Skeletal muscle satellite cell (primary cell): ENCODE data around the gene PDGFRB.

Experiments used
- H3K27me3 ChIP-seq: 2 replicates; pipeline ENCODE4 v1.7.0; 2013; ENCODE audit warnings: low read length; ENCODE audit not compliant: control insufficient read depth, insufficient read depth
- H3K36me3 ChIP-seq: 2 replicates; pipeline ENCODE4 v1.7.0; 2013; ENCODE audit warnings: mild to moderate bottlenecking, control low read depth, low read length; ENCODE audit not compliant: insufficient read depth
- H3K4me1 ChIP-seq: 2 replicates; pipeline ENCODE4 v1.7.0; 2013; ENCODE audit warnings: low read length; ENCODE audit not compliant: control insufficient read depth, insufficient read depth
- H3K4me2 ChIP-seq: 2 replicates; pipeline ENCODE4 v1.7.0; 2013; ENCODE audit warnings: mild to moderate bottlenecking, low read length
- H3K4me3 ChIP-seq: 2 replicates; pipeline ENCODE4 v1.7.0; 2013; ENCODE audit warnings: low read length
- H3K9ac ChIP-seq: 2 replicates; pipeline ENCODE4 v1.7.0; 2013; ENCODE audit warnings: mild to moderate bottlenecking, low read depth, low read length, moderate library complexity
- H3K9me3 ChIP-seq: replicated peaks from 2 replicates; pipeline ENCODE4 v1.7.0; 2013; ENCODE audit warnings: mild to moderate bottlenecking, control low read depth, low read length

PDGFRB gene

DNA sequence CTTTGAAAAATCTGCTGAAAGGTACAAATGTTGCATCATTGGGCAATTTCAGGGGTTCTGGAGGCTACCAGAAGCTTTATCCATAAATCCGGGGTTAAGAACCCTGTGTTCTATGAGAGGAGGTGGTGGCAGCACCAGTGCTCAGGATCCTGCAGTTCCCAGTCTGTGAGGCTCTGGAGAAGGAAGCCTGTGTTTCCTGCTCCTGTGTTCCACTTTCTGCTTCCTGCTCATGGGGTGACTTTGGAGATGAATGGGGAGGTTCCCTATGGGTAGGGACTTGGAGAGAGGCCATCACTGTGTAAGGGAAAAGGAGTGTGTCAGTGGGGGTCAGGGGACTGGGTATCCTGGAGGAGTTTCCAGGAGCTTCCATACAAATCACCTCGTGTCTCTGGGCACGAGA, 13.2 kb upstream of the PDGFRB start:
- H3K27me3 ChIP-seq: peaks cover 42% of the 10 kb centered on the region
- H3K9me3 ChIP-seq: no peaks in the 10 kb centered on the region
- no peak overlapping the region for H3K4me2 ChIP-seq
- no peak overlapping the region for H3K4me3 ChIP-seq
- H3K4me1 ChIP-seq: peaks cover under 1% of the 10 kb centered on the region
- H3K36me3 ChIP-seq: no peaks in the 10 kb centered on the region
- no peak overlapping the region for H3K9ac ChIP-seq

GRCh38 chr5:150167908-150168307, 12.3 kb upstream of the PDGFRB start:
- peaks cover 8% of the 10 kb centered on the region for H3K4me1 ChIP-seq
- no peak overlapping the region for H3K9ac ChIP-seq
- peaks cover 33% of the 10 kb centered on the region for H3K27me3 ChIP-seq
- H3K9me3 ChIP-seq: no peaks in the 10 kb centered on the region
- H3K36me3 ChIP-seq: no peaks in the 10 kb centered on the region
- H3K4me3 ChIP-seq: no peak overlapping the region
- H3K4me2 ChIP-seq: no peak overlapping the region

- Histone ChIP-seq H3K9me3 (no peaks in the 10 kb centered on the region), H3K4me2 (no peak overlapping the region), H3K4me3 (no peak overlapping the region), H3K4me1 (peaks cover 8% of the 10 kb centered on the region), H3K36me3 (no peaks in the 10 kb centered on the region), H3K9ac (no peak overlapping the region), H3K27me3 (peaks cover 29% of the 10 kb centered on the region)
These were observed 11.8 kb upstream of the PDGFRB start for GRCh38 chr5:150167512-150167850.

- H3K27me3 ChIP-seq: peaks cover 27% of the 10 kb centered on the region
- no peak within 1 kb of the TSS for H3K4me2 ChIP-seq
- peaks cover 8% of the 10 kb centered on the region for H3K4me1 ChIP-seq
- H3K4me3 ChIP-seq: no peak within 1 kb of the TSS
- no peak within 1 kb of the TSS for H3K9ac ChIP-seq
- H3K9me3 ChIP-seq: no peaks in the 10 kb centered on the region
- no peaks in the 10 kb centered on the region for H3K36me3 ChIP-seq
These were observed 11.2 kb upstream of the PDGFRB start, which contains the start of gene CDX1 for GRCh38 chr5:150166650-150167511. Gene CDX1, plus strand, starts transcription at chr5:150166778. Its CDS starts 99 bp downstream, at chr5:150166877.

DNA sequence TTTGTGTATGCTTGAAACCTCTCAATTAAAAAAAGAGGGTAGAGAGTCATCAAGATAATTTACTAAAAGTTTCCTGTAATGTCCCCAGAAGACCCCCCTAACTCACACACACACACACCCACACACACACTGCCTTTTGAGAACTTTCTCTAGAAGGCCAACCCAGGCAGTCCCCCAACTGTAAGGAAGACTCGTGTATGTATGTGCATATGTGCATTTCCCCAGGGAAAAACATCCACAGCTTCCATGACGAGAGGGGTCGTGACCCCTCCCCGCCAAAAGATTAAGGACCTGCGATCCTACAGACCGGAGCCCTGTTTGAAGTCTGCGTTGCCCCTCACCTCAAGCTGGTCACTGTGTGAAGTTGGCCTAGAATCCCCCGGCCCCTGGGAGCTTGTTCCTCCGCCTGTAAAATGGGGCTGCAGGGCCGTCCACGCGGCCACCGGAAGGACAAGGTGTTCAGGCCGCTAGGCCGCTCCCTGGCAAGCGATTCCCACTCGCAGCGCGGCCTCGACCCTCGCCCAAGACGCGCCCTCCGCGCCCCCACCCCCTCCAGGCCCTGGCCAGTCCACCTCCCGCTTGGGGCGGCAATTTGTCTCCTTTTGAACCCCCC, 10.5 kb upstream of the PDGFRB start:
- Histone ChIP-seq H3K9me3 (no peaks in the 10 kb centered on the region), H3K9ac (no peak overlapping the region), H3K4me2 (no peak overlapping the region), H3K4me3 (no peak overlapping the region), H3K4me1 (peaks cover 10% of the 10 kb centered on the region), H3K27me3 (peaks cover 23% of the 10 kb centered on the region), H3K36me3 (no peaks in the 10 kb centered on the region)

DNA sequence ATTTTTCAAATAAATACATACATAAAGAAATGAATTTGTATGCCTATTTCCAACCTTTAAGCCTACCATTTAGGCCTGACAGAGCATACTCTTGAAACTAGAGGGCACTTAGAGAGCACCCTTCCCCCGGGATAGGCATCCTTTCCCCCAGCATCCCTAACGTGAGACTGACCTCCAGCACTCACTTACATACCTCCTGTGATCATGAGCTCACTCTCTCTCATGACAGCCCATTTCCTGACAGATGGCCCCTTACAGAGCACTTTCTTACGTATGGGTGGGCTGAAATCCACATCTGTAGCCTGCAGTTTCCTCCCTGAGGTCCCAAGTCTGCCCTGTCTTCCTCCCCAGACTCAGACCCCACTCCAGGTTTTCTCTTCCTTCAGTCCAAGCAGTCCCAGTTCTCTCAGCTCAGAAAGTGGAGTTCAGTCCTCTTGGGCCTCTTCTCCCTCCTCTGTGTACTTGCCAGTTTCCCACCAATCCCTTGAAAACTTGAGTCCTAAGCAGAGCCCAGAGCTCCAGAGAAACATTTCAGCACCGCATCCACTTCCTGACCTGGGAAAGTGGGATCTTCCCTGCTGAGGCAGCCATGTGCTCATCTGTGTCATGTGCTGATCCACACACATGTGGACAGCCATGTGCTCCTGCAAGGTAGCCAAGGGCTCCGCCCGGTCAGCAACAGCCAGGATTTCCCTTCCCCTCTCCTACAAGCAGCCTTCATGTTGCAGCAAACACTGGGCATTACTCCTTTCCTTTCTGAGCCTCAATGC, 8.8 kb upstream of the PDGFRB start:
- Histone ChIP-seq H3K4me1 (peaks cover 19% of the 10 kb centered on the region), H3K9me3 (no peaks in the 10 kb centered on the region), H3K4me3 (no peak overlapping the region)

GRCh38 chr5:150163547-150164059, 8.0 kb upstream of the PDGFRB start:
- Histone ChIP-seq H3K4me1 (peaks cover 20% of the 10 kb centered on the region), H3K4me3 (no peak overlapping the region), H3K27me3 (peaks cover 2% of the 10 kb centered on the region)

More for the DNA sequence above, 8.8 kb upstream of the PDGFRB start:
- Histone ChIP-seq H3K4me2 (no peak overlapping the region), H3K9ac (no peak overlapping the region), H3K36me3 (no peaks in the 10 kb centered on the region), H3K27me3 (peaks cover 9% of the 10 kb centered on the region)

DNA sequence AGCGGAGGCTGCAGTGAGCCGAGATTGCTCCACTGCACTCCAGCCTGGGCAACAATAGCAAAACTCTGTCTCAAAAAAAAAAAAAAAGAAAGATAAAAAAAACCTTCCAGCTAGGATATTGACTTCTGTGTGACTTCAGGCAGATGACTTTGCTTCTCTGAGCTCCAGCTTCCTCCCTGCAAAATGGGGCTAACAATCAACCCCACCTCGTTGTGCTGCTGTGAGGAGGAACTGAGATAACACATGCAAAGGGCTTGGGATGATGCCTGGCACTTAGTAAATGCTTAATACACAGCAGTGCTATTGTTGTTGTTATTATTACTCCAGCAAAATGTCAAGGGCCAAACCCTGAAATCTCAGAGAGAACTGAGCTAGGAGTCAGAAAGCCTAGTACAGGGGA, 7.4 kb upstream of the PDGFRB start:
- Histone ChIP-seq H3K4me3 (no peak overlapping the region), H3K36me3 (no peaks in the 10 kb centered on the region), H3K9ac (no peak overlapping the region), H3K9me3 (no peaks in the 10 kb centered on the region), H3K4me2 (no peak overlapping the region), H3K4me1 (peaks cover 24% of the 10 kb centered on the region), H3K27me3 (no peaks in the 10 kb centered on the region)

More at GRCh38 chr5:150163547-150164059, 8.0 kb upstream of the PDGFRB start:
- Histone ChIP-seq H3K4me2 (no peak overlapping the region), H3K9me3 (no peaks in the 10 kb centered on the region), H3K36me3 (no peaks in the 10 kb centered on the region), H3K9ac (no peak overlapping the region)

DNA sequence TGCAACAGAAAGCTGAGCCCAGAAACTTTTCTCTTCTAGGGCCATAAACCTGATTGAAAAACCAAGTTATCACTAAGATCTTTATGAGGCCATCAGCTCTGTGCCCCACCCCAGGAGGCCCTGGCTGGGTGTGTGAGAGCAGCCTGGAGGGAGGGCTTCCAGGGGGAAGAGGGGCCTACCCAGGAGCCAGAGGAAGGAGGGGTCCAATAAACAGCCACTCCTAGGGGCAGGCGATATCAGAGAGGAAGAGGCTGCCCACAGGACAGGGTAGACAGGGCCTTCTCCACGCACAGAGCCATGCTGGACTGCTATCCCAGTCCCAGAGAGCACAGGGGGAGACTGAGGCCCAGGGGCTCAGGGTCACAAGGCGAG, 6.5 kb upstream of the PDGFRB start:
- H3K4me2 ChIP-seq: no peak overlapping the region
- no peak overlapping the region for H3K4me3 ChIP-seq
- H3K9me3 ChIP-seq: no peaks in the 10 kb centered on the region
- H3K27me3 ChIP-seq: no peaks in the 10 kb centered on the region
- no peak overlapping the region for H3K9ac ChIP-seq
- H3K36me3 ChIP-seq: no peaks in the 10 kb centered on the region
- peaks cover 26% of the 10 kb centered on the region for H3K4me1 ChIP-seq

- Histone ChIP-seq H3K36me3 (no peaks in the 10 kb centered on the region), H3K4me1 (peaks cover 26% of the 10 kb centered on the region), H3K4me3 (no peak overlapping the region)
These were observed 5.8 kb upstream of the PDGFRB start for GRCh38 chr5:150161242-150162141.

More at GRCh38 chr5:150161242-150162141, 5.8 kb upstream of the PDGFRB start:
- Histone ChIP-seq H3K9ac (no peak overlapping the region), H3K9me3 (no peaks in the 10 kb centered on the region), H3K4me2 (no peak overlapping the region), H3K27me3 (no peaks in the 10 kb centered on the region)
